Peyer's patch (tissue), 4 donors: ENCODE measurements around the gene ASB1. TPM values are rescaled to one million over a fixed set of nuclear protein-coding genes. Genes with fewer than 3 reads are reported as not detected.

Source experiments
- DNase-seq, 3 donors: peaks; one replicate each; pipeline ENCODE4 v3.0.0-alpha.2; 2017 to 2019
- H3K27ac ChIP-seq, 4 donors: fragments of 200-600 bp; sonication (generic); one replicate each; pipeline ENCODE4 v1.5.1; 2016 to 2019
- H3K27me3 ChIP-seq, 2 donors: fragments of 200-600 bp; sonication (generic); one replicate each; pipeline ENCODE4 v1.5.1; 2019
- H3K36me3 ChIP-seq, 3 donors: fragments of 200-600 bp; sonication (generic); one replicate each; pipeline ENCODE4 v1.5.1; 2016 to 2019
- H3K4me1 ChIP-seq, 4 donors: fragments of 200-600 bp; sonication (generic); one replicate each; pipeline ENCODE4 v1.5.1; 2016 to 2019
- H3K4me3 ChIP-seq, 4 donors: fragments of 200-600 bp; sonication (generic); 1 replicate in 3 of 4; 2 replicates in 1 of 4; pipeline ENCODE4 v1.5.1; 2016 to 2019; ENCODE audit warnings: mild to moderate bottlenecking in 1 of 4
- H3K9me3 ChIP-seq, 4 donors: fragments of 200-600 bp; sonication (generic); one replicate each; pipeline ENCODE4 v1.5.1; 2016 to 2019; ENCODE audit warnings: mild to moderate bottlenecking in 1 of 4
- CTCF ChIP-seq, 6 experiments: fragments of 450-650 bp in 4 of 6; fragments of 200-600 bp in 2 of 6; sonication (generic) in 1 of 6; IDR thresholded peaks; one replicate each; pipeline ENCODE4 v1.5.1; 2017 to 2019; ENCODE audit warnings: antibody characterized with exemption in 6 of 6, mild to moderate bottlenecking in 3 of 6, moderate library complexity in 1 of 6
- POLR2A ChIP-seq, 2 donors: fragments of 450-650 bp; IDR thresholded peaks; one replicate each; pipeline ENCODE4 v1.5.1; 2017; ENCODE audit warnings: antibody characterized with exemption in 2 of 2, mild to moderate bottlenecking in 2 of 2, moderate library complexity in 2 of 2
- total RNA-seq, 4 donors: library from RNA; depleted of rRNA; stranded (reverse); fragments of >200 nt; gene quantifications; one replicate each; pipeline ENCODE4 v1.1.0, GENCODE V29; 2016

The ASB1 gene
- total RNA-seq, 4 donors from 2014 or later, result 17.5 to 62.7 (median 24.9) TPM

GRCh38 chr2:238495422-238495821, 68.7 kb downstream of the ASB1 start:
- TF ChIP-seq POLR2A (IDR thresholded peaks at IDR 0.05) (no peak), CTCF (IDR thresholded peaks at IDR 0.05) (no peak)
- Histone ChIP-seq H3K27me3 (no peaks in the 10 kb centered on the region), H3K36me3 (no peaks in the 10 kb centered on the region), H3K9me3 (no peaks in the 10 kb centered on the region), H3K4me3 (no peak overlapping the region), H3K4me1 (no peaks in the 10 kb centered on the region), H3K27ac (no peak overlapping the region)
- no peak for DNase-seq

GRCh38 chr2:238496756-238497609, 70.3 kb downstream of the ASB1 start:
- DNase-seq, result no peak
- Histone ChIP-seq H3K4me1 (no peaks in the 10 kb centered on the region), H3K36me3 (no peaks in the 10 kb centered on the region), H3K27me3 (no peaks in the 10 kb centered on the region), H3K9me3 (no peaks in the 10 kb centered on the region), H3K27ac (no peak overlapping the region), H3K4me3 (no peak overlapping the region)
- TF ChIP-seq CTCF (IDR thresholded peaks at IDR 0.05) (no peak), POLR2A (IDR thresholded peaks at IDR 0.05) (no peak)

GRCh38 chr2:238497610-238498005, 70.9 kb downstream of the ASB1 start:
- no peak overlapping the region for H3K27ac ChIP-seq
- H3K27me3 ChIP-seq, result no peaks in the 10 kb centered on the region
- H3K36me3 ChIP-seq, result no peaks in the 10 kb centered on the region
- no peaks in the 10 kb centered on the region for H3K4me1 ChIP-seq
- H3K4me3 ChIP-seq, result no peak overlapping the region
- no peak for DNase-seq
- no peaks in the 10 kb centered on the region for H3K9me3 ChIP-seq
- TF ChIP-seq CTCF (IDR thresholded peaks at IDR 0.05), result no peak
- TF ChIP-seq POLR2A (IDR thresholded peaks at IDR 0.05), result no peak

GRCh38 chr2:238498188-238498587, 71.5 kb downstream of the ASB1 start:
- no peaks in the 10 kb centered on the region for H3K4me1 ChIP-seq
- no peak for DNase-seq
- TF ChIP-seq CTCF (IDR thresholded peaks at IDR 0.05) (no peak), POLR2A (IDR thresholded peaks at IDR 0.05) (no peak)
- H3K4me3 ChIP-seq, result no peak overlapping the region
- H3K36me3 ChIP-seq, result no peaks in the 10 kb centered on the region
- no peaks in the 10 kb centered on the region for H3K27me3 ChIP-seq
- no peak overlapping the region for H3K27ac ChIP-seq
- no peaks in the 10 kb centered on the region for H3K9me3 ChIP-seq

- DNase-seq, result no peak
- Histone ChIP-seq H3K36me3 (no peaks in the 10 kb centered on the region), H3K27me3 (no peaks in the 10 kb centered on the region), H3K9me3 (no peaks in the 10 kb centered on the region), H3K27ac (no peak overlapping the region), H3K4me3 (no peak overlapping the region), H3K4me1 (no peaks in the 10 kb centered on the region)
- TF ChIP-seq POLR2A (IDR thresholded peaks at IDR 0.05) (no peak), CTCF (IDR thresholded peaks at IDR 0.05) (no peak)
Measured at GRCh38 chr2:238498691-238499295, 72.1 kb downstream of the ASB1 start.
